GM18861 (cell line): Measurements from ENCODE around the gene POU3F4.
A peak's percentile ranks its signal among the peaks of the same experiment; 100 is the strongest.

ENCODE experiments used
- ATAC-seq: cut with Tn5 transposase; IDR thresholded peaks from one replicate; pipeline ENCODE4 v1.9.1; 2021; ENCODE audit not compliant: unreplicated experiment

POU3F4 gene

DNA sequence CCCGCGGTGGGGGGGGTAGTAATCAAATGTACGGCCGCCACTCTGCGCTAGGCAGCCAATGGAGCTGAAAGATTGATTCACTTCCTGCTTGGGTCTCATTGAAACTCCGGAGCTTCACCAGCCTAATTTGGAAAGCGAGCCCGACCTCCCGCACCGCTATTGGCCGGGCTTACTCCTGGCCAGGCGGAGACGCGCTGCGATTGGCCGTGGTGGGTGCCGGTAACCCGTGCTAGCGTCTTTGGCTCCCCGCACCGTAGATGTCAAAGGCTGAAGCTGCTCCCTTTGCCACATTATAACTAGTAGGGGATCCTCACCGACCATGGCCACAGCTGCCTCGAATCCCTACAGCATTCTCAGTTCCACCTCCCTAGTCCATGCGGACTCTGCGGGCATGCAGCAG is at the start of gene POU3F4:
Gene POU3F4 (plus strand): TSS at position 285 of the 400 bp plus-strand sequence. CDS start 35 bp downstream, at position 320.
- no peak for ATAC-seq

DNA sequence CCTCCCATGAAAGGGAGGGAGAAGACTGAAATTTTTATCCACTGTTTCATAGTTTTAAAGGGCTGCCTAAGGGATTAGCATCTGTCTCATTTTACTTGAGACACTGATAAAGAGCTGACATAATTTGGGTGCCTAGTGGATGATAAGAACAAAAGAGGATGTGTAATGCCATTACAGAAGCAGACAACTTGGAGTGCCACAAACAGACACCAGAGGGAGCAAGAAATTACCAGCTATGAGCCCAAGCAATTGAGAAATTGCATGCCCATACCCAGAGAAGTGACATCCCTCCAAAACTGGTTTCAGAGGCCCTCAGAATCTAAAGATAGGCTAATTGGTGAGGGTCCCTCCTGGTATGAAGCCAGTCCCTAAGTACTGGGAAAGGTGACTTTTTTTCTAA is 38.5 kb upstream of the POU3F4 start:
- peak; percentile 91 for ATAC-seq

DNA sequence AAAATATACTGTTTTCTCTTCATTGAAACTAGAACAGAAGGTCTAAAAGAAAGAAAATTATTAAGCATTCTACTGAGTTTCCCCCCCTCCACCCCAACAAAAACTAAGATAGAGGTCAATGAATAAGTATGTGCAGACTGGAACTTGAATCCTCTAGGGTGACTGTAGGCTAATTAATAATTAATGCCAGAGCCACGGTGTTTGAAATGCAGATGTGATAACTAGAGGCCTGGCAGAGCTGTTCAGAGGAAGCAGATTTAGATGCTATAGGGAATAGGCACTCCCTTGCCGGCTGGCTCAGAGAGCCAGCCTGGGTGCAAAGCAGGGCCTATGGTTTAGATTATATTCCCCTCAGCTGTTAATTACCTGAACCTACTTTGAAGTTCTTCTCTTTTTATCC is 12.2 kb upstream of the POU3F4 start:
- ATAC-seq = no peak

DNA sequence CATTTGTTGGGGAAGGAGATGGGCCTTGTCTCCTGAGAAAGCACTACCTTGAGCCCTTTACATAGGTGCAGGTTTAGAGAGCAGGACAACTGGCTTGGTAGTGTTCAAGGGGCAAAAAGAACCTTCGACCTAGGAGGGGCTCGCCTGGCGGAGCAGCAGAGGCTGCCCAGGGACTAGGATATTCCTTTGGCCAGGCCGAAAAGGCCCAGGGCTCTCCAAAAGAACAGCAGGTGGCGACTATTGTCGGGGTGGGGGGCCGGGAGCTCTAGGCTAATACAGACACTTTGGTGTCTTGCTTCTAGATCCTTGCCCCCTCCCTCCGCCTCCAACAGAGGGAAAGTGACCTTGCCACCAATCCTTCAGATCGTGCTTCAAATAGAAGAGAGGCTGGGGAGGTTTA is 7.1 kb upstream of the POU3F4 start:
- ATAC-seq = no peak

DNA sequence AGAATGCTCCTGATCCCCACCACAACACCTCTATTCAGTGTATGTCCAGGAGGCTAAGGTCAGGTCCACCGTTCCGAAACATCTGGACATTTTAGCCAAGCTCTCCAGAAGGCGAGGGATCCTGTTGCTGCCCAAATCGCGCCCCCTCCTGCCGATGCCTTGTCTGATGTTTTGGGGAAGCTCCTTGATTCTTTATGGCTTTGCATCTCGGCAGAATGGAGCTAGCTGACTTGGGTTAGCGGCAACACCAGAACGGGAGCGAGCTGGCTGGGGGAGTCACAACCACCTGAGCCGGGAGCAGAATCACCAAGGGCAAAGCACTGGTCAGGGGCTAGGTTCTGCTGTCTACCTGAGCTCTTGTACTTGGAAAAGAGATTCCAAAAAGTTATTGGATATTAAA is 6.6 kb upstream of the POU3F4 start:
- no peak for ATAC-seq

DNA sequence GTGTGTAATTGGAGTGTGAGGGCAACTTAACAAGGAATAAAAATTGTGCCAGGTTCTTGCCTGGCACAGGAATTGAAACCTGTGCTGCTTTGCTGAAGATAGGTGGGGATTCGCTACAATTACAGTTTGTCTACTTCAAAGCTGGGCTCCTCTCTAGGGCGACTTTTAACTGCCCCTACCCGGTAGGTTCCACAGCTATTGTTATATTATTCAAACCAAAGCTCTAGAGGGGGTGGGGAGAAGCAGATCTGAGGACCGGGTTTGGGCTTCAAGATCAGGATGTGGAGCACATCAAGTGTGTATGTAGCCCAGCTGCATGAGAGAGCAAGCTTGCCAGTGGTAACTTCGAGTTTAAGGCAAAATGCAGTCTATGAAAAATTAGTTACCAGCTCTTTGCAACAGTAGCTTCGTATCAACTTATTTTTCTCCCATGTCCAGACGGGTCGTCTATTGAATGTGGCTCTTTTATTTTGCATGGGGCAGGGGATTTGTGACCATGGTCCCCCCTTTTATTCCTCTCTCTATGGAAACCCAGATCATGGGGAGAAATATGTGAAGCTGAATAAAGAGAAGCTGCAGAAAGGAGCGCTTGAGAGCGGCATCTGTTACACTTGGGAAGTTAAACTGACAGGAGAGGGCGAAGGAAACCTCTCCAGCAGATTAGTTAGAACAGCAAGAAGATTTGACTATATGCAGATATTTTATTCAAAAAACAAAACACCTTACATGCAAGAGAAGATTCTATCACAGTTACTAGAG is 3.2 kb upstream of the POU3F4 start:
- ATAC-seq = no peak

DNA sequence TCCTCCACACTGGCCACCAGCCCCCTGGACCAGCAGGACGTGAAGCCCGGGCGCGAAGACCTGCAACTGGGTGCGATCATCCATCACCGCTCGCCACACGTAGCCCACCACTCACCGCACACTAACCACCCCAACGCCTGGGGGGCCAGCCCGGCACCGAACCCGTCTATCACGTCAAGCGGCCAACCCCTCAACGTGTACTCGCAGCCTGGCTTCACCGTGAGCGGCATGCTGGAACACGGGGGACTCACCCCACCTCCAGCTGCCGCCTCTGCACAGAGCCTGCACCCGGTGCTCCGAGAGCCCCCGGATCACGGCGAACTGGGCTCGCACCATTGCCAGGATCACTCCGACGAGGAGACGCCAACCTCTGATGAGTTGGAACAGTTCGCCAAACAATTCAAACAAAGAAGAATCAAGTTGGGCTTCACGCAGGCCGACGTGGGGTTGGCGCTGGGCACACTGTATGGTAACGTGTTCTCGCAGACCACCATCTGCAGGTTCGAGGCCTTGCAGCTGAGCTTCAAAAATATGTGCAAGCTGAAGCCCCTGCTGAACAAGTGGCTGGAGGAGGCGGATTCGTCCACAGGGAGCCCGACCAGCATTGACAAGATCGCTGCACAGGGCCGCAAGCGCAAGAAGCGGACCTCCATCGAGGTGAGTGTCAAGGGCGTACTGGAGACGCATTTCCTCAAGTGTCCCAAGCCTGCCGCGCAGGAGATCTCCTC is 600 bp downstream of the POU3F4 start:
- ATAC-seq = no peak

DNA sequence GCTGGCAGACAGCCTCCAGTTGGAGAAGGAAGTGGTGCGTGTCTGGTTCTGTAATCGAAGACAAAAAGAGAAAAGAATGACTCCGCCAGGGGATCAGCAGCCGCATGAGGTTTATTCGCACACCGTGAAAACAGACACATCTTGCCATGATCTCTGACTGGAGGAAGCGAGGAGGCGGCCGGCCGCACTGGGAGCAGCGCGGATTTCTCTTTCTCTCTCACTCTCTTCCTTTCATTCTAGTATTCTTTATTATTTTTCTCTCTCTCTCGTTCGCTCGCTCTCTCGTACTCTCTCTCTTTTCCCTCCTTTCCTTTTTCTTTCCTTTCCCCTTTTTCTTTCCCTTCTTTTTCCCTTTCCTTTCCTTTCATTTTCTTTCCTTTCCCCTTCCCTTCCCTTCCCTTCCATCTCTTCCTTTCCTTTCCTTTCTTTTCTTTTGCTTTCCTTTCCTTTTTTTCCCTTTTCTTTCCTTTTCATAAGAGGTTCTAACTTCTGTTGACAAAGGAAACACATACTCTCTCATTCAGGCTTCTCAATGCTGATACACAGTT is 1.2 kb downstream of the POU3F4 start:
- ATAC-seq = no peak

DNA sequence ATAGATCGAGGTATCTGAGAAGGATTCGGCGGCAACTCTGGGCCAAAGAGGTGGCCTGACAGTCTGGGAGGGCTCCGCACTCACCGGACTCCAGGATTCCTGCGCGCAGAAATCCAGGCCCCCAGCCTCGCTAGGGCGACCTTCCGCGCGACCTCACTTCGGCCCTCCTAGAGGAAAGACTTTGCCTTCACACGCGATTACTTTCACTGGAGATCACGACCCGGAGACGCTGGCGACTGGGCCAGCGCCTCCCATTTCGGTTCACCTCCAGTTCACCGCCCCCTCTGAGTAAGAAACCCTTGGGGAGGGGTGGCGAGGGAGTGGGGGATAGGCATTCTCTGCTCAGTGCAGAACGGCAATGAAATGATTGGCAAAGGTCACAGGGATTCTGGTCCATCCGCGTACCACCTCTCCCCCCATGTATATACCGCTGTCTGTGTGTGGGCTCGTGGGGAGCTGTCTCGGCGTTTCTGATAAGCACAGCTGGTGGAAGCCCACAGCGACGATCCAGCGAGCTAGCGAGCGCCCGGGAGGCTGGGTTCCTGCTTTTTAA is 2.5 kb downstream of the POU3F4 start:
- no peak for ATAC-seq

DNA sequence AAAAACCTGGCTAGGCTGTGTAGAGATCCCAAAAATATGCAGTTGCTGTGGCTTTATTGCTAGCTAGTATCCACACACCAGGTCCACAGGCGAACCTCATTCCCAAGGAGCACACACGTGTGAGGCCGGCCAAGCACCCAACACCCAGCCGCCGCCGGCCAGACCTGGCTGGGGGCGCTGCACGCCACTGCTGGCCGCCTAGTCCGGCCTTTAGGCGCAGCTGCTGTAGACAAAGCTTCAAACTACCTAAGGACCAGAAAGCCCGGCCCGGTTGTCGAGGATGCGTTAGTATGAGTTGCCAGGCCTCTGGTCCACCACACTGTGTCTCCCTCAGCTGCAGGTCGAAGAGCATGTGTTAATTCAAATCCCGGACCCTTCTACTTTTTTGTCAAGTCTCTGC is 3.1 kb downstream of the POU3F4 start:
- ATAC-seq = no peak

DNA sequence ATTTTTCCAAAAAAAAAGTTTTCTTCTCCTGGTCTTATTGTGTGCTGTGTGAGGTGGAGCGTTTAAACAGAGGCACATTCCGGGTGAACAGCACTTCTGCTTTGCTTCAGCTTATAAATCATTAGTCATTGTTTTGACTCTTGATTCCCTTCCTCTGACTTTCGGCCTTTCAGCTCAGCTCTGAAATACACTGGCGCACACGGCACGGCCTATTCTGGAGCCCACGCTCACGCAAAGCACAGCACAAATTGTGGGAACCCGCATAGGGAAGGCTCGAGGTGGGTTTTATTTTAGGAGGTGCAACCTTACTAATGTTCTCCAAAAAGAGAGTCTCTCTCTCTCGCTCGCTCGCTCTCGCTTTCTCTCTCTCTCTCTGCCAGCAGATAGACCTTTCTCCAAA is 4.0 kb downstream of the POU3F4 start:
- no peak for ATAC-seq

DNA sequence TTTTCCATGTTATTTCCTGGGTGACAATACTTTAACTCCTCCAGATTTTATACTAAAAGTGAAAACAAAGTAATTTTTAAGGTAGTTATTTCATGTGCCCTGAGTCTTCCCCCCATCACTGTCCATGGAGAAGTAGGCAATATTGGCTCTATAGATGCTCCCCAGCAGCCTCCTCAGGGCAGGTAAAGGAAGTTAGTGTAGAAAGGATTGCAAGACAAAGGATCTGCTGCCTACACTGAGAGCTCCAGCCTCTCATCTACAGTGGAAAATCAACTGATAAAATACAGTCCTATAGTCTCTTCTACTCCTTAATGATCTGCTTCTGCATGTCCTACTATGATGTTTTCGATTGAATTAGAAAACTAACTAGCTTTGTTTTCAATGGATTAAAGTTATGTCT is 8.5 kb downstream of the POU3F4 start:
- ATAC-seq = no peak

DNA sequence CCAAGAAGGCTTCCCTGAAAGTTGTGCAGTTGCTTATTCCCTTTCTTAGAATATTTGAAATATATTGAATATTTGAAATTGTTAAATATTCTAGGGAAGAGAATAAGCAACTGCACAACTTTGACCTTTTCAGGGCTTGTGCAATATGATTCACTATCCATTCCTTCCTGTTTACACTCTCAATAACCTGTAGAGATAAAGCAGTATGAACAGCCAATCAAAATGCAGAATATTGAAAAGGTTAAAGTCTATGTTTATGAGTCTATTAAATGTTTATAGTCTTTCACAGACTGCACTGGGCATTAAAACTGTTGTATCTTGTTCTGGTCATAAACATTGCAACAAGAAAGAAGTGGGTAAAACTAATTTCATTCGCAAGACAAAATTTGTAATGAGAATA is 13.8 kb downstream of the POU3F4 start:
- ATAC-seq = no peak

DNA sequence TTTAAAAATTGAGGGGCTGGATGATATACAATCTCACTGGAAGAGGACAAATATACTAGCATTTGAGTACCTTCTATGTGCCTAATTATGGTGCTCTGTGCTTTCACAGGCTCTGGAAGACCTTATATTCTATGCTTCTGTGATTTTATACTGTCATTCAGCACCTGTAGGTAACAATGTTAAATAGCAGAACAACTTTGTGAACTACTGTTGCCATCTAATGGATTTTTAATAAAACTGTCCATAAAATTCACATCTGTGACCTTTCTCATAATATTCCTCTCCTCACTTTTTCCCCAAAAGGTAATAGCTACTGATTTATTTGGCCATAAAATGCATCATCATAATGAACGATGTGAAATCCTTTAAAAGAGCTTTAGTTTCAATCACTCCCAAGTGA is 21.9 kb downstream of the POU3F4 start:
- ATAC-seq = no peak

DNA sequence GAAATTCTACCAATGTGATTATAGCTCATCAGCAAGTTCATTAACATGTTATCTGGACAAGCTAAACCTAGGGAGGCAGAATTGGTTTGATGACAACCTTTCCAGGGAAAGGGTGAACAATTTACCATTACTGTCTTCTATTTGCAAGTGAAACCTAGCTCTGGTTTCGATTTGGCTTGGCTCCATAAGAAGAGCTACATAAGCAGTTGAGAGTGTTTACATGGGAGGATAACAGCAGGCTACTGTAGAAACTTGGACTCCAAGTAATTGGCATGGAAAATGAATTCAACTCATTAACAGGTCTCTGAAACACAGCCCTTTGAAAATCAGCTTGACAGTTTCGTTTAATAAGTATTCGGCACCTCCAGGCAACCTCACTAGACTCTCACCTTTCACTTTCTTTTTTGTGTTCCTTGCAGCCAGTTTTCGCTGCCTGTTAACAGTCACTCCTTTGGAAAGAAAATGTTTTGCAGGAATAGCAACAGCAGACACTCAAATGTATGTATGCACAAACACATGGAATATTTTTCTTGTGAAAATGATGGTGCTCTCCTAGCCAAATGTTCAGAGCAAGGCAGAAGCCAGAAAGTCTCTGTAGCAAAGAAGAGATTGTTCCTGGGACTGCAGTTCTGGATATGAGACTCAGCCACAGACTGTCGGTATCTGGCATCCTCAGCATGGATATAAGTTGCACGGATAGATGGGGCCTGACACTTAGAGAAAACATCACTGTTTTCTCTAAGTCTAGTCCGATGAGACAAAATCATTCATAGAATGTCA is 27.5 kb downstream of the POU3F4 start:
- ATAC-seq = peak; percentile 63
